22Rv1 (cell line): ENCODE results near the gene HTRA3.

Source experiments
- H3K27ac ChIP-seq: fragments of 450-650 bp; 2 replicates; pipeline ENCODE4 v1.5.1; 2017
- ZFX ChIP-seq: fragments of 450-650 bp; IDR thresholded peaks from 2 replicates; pipeline ENCODE4 v1.6.1; 2017; ENCODE audit warnings: antibody characterized with exemption, borderline replicate concordance
- TF ChIP-seq, protein P1 (sequence below): fragments of 450-650 bp; IDR thresholded peaks from 2 replicates; pipeline ENCODE4 v1.5.1; 2017; ENCODE audit warnings: mild to moderate bottlenecking

Gene HTRA3

DNA sequence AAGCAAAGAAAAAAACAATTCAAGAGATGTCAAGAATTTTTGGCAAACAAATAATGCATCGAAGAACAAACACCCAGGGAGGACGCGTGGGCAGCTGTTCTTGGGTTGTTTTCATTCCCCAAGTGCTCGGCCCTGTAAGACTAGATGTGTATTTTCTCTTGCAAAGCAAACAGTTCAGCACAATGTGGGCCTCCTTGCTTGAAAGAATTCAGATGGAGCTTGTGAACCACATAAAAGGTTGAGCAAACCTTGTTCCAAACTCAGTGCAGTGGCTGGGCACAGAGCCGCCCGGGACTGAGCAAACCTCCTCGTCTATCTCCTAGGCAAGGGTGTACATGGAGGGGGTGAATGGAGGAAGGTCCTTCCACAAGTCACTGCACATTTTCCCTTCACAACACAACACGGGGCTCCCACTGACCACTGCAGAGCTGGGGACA, 82.4 kb downstream of the HTRA3 start:
- TF ChIP-seq, protein P1, sequence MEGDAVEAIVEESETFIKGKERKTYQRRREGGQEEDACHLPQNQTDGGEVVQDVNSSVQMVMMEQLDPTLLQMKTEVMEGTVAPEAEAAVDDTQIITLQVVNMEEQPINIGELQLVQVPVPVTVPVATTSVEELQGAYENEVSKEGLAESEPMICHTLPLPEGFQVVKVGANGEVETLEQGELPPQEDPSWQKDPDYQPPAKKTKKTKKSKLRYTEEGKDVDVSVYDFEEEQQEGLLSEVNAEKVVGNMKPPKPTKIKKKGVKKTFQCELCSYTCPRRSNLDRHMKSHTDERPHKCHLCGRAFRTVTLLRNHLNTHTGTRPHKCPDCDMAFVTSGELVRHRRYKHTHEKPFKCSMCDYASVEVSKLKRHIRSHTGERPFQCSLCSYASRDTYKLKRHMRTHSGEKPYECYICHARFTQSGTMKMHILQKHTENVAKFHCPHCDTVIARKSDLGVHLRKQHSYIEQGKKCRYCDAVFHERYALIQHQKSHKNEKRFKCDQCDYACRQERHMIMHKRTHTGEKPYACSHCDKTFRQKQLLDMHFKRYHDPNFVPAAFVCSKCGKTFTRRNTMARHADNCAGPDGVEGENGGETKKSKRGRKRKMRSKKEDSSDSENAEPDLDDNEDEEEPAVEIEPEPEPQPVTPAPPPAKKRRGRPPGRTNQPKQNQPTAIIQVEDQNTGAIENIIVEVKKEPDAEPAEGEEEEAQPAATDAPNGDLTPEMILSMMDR: no peak
- no peak for TF ChIP-seq ZFX
- H3K27ac ChIP-seq: no peak overlapping the region

DNA sequence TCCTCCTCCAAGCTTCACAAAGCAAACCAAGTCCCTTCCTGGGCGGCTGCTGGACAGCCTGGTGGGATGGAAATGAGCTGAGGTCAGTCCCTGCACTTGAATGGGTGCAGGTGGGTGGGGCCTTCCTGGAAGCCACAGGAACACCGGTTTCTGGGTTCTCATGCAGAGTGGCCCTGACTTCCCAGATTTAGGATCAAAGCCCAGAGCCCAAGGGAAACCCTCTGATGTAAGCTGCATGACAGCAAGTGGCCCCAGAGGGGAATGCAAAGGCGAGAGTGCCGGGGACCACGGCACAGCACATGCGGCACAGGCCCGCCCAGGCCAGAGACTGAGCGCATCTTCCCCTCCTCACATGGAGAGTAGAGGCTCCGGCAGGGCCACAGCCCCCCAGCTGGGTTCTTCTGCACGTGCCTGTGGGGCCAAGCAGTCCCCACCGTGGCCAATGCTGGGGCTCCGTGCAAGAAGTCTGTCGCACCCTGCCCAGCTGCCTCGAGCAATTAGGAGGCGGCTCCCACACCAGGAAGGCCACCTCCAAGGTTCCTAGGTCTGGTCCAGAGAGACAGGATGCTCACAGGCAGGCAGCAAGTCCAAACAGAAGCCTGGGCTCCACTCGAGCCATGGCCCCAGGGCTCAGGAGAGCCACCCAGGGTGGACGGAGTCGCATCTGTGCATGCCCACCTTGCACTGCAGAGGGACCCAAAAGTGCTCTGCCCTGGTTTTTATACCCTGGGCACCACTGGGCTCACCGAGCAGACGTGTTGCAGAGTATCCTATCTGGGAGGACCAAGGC, 83.0 kb downstream of the HTRA3 start:
- no peak overlapping the region for H3K27ac ChIP-seq
- TF ChIP-seq, protein P1: no peak
- TF ChIP-seq ZFX: no peak

DNA sequence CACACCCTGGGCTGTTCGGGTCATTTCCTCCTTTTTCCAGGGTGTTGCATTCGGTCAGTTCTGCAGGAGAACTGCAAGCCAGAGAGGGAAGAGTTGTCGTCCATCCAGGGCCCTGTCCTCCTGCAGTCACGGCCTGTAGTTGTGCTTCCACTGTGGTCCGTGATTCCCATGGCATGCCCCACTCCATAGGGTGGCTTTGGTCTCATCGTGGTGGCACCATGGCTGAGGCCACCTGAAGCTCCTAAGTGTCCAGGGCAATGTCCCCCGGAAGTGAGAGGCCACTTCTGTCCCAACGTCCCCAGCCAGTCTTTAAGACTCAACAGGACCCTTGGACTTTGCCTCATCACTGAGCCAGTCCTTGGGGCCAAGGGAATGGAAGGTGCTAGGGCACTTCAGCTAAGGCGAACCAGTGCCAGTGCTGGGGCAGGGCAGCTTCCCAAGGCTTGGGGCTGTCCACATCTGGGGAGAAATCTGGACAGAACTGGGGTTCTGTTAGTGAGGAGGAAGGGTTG, 83.7 kb downstream of the HTRA3 start:
- H3K27ac ChIP-seq: no peak overlapping the region
- TF ChIP-seq, protein P1: no peak
- TF ChIP-seq ZFX: no peak

DNA sequence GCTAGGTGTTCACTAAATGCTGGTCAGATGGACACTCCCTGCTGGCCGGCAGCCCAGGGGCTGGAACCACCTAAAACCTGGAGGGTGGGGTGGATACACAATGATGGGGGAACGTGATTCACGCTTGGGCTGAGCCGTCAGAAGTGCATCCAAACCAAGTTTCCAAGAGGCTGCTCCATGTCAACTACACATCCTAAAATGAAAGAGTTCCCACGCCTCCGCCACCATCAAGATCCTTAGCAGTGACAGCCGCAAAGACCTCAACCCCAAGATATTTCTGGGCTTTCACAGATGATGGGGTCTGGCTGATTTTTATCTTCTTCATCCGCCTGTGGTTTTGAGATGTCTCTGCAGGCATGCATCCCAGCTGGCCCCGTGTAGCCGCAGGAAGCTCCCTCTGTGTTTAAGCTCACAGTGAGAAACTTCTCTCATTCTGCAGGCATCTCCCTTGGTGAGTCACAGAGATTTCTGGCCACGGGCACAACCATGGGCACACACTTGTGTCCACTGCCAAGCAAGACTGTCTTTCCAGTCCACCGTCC, 84.4 kb downstream of the HTRA3 start:
- no peak overlapping the region for H3K27ac ChIP-seq
- TF ChIP-seq ZFX: no peak
- TF ChIP-seq, protein P1: no peak

DNA sequence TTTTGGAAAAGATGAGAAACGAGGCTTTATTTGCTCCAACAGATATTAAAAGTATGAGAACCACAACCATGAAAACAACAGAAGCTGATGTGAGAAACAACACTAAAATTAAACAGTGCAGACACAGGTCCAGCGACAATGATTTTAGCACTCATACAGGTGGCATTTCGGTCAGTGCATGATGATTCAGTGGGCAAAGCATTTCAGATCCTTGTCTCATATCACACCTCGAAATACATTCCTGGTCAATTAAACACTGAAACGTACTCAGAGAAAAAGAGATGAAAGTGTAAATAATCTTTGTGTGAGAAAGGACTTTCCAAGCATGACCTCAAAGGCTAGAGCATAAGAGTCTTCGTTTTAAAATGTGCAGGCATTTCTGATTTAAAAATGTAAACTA, 85.8 kb downstream of the HTRA3 start:
- TF ChIP-seq, protein P1: no peak
- no peak for TF ChIP-seq ZFX
- H3K27ac ChIP-seq: no peak overlapping the region

DNA sequence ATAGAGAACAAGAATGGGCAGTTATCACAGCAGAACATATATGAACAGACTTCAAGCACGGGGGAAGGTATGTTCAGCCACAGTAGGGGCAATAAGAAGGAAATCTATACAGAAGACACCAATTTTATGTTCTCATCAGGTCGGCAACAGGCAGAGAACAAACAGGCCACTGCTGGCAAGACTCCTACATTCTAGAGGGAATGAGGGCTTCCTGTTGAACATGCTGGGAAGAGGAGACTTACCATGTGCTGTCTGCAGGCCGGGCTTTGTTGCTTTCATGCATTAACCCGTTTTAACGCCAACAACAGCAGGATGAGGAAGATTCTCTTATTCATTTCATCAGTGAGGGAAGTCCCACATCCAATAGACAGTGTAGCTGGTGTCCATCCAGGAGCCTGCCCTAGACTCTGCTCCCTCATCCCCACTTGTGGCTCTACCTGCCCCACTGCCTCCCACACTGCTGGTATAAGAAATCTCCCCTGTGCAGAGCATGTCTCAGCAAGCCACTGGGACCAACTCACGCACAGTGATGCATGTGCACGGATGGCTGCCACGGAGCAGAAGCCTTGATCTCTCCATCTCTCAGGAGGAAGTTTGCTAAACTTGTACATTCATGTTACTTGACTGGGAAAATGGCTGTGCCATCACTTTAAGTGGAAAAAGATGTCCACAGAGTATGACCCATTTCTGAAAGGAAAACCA, 86.5 kb downstream of the HTRA3 start:
- no peak overlapping the region for H3K27ac ChIP-seq
- TF ChIP-seq ZFX: no peak
- TF ChIP-seq, protein P1: no peak
